NCI-H446 (cell line): ENCODE measurements around the gene AAGAB.

ENCODE experiments used
- DNase-seq, 2 experiments: peaks; one replicate each; lab custom pipeline; 2025; lab: John Stamatoyannopoulos, UW

Gene AAGAB

DNA sequence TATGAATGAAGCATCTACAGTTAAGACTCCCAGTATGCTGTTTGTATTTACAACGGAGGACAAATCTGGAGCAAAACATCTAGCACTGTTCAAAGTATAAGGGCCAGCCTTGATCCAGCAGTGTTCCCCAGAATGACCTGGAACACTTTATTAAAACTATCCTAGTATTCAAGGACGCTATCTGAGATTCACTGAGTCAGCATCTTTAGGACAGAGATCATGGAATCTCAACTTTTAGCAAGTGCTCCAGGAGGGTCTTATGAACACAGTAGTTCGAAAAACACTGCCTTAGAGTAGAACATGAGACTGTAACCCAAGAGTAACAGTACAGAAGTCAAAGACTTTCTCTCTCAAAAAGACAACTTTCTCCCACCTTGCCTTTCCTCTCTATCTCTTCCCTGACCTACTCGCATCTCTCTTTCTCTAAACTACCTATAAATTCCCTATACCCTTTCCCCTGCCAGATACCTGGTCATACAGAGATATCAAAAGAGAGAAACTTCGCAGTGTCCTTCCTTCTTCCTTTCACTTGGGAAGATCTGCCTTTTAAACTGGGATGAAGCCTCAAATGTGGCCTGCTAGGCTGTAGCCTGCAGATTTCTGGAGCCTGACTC, 43.8 kb downstream of the AAGAB start:
- DNase-seq = no peak

- DNase-seq = no peak
These were observed 46.1 kb downstream of the AAGAB start for GRCh38 chr15:67208396-67208795.

GRCh38 chr15:67207555-67208207, 46.8 kb downstream of the AAGAB start:
- no peak for DNase-seq

- no peak for DNase-seq
These were observed 51.5 kb downstream of the AAGAB start for GRCh38 chr15:67202991-67203390.

GRCh38 chr15:67202091-67202490, 52.4 kb downstream of the AAGAB start:
- no peak for DNase-seq

- DNase-seq = no peak
These were observed 53.3 kb downstream of the AAGAB start for GRCh38 chr15:67201136-67201535.

DNA sequence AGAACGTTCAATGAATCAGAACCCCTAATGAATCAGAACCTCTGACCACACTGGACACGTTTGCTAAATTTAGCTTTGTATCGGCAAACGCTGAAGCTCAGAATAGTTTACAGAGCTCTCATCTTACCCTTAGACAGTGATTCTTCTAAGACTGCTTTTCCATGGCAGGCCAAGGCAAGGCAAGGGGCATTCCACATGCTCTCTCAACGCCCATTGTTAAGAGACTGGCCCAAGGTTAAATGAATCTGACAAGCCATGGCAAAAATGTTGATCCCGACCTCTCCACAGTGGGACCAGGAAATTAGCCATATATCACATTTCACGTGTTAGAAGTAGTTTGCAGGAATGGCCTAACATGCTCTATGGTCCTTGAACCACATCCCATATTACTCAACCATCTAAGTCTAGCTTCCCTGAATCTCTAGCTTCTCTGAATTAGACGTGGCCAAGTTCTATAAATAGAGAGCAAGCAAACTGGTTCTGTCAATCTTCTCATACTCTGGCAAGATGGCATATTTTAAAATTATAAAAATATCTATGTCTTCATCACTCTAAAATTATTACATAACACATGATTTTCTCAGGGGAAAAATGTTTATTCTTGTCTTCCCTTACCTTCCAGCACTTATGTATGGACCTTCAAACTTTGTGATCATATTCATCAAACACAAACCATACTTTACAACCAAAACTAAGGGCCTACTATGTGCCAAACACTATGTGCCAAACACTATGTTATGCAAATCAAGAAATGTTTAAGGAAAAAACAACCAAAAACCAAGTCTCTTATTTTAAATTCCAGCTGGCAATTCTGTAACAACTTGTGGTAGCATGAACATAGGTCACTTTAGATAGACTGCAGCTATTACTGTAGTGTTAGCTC, 54.3 kb downstream of the AAGAB start:
- no peak for DNase-seq

DNA sequence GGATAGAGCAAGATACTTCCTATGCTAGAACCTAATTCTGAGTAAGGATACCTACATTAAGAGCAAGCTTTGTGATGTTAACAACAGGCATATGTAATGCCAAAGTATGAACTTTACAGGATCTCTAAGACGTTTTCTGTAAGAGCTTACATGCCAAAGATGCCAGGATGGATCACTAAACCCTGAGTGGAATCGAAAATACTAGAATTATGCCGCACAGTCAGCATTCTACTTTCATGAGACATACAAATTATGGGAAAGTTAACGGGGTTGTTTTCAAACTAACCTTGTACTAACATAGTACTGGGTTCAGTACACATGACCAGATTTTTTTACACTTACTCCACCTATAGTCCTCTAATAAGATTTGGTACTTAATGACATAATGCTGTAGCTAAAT, 55.1 kb downstream of the AAGAB start:
- no peak for DNase-seq

- no peak for DNase-seq
These were observed 56.2 kb downstream of the AAGAB start for GRCh38 chr15:67198157-67198754.

DNA sequence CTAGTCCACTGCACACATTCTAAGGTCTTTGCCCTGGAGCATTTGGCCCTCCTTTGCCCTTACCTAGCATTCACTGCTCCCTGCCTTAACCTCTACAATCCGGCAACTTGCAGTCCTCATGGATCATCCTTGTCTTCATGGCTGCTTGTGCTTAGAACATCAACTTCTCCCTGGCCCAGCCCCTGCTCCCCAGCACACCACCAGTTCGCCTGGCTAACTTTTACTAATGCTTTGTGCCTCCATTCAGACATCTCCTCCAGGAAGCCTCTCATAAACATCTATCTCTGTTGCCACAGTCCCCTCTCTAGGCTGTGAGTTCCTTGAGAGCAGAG, 57.1 kb downstream of the AAGAB start:
- DNase-seq = no peak

DNA sequence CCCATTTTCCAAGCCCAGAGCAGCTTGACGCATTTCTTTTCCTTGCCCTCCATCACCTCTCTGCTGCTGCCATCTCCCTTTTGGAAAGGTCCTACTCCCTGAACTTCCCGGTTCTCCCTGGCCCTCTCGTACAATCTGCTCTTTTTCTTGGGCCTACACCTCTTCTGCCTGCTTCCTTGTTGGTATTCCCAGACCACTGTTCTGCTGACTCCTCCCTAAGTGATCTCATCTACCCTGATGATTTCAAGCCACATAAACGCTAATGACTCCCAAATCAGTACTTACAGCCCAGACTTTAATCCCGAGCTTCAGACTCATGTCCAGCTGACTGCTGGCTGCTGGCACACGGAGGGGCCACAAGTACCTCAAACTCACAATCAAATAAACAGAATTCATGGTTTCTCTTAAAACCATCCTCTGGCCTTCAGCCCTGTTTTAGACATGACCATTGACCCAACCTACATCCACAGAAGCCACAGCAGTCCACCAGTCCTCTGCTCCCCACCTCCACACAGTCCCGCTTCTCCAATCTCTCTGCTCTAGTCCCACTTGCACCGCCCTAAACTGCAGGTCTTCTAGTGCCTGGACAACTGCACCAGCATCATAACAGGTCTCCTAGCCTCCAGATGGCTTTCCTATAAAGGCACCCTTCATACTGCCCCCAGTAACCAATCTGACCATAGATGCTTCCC, 57.6 kb downstream of the AAGAB start:
- no peak for DNase-seq

DNA sequence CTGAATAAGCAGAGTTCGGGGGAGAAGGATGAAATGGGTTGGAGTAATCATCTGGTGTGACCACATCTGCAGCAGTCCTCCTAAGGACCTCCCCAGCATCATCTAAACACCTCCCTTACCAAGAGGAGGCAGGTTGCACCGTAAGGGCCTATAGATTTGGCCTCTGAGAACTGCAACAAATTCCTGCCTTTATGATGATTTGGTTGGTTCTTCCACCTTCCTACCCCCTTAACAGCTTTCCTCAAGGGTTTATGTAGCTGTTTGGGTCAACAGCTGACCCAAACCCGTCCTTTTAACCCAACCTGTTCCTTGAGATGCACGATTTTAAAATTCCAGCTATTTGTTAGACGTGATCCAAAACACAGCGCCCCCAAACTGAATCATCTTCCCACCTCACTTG, 58.2 kb downstream of the AAGAB start:
- no peak for DNase-seq

GRCh38 chr15:67195305-67195704, 59.2 kb downstream of the AAGAB start:
- DNase-seq = no peak

GRCh38 chr15:67194171-67195114, 60.0 kb downstream of the AAGAB start:
- no peak for DNase-seq

GRCh38 chr15:67193223-67193990, 61.1 kb downstream of the AAGAB start:
- no peak for DNase-seq

GRCh38 chr15:67192185-67192820, 62.2 kb downstream of the AAGAB start:
- no peak for DNase-seq

- DNase-seq = no peak
These were observed 63.6 kb downstream of the AAGAB start for GRCh38 chr15:67190813-67191212.

DNA sequence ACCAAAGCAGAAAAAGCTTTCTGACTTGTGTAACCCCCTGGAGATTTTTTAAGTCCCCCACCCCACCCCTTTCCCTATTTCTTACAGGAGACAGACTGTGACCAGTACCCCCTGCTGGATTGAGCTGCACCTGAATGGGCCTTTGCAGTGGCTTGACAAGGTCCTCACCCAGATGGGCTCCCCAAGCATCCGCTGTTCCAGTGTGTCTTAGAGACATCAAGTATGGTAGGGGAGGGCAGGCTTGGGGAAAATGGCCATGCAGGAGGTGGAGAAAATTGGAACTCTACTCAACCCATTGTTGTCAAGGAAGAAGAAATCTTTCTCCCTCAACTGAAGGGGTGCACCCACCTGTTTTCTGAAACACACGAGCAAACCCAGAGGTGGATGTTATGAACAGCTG, 64.1 kb downstream of the AAGAB start:
- DNase-seq = no peak

DNA sequence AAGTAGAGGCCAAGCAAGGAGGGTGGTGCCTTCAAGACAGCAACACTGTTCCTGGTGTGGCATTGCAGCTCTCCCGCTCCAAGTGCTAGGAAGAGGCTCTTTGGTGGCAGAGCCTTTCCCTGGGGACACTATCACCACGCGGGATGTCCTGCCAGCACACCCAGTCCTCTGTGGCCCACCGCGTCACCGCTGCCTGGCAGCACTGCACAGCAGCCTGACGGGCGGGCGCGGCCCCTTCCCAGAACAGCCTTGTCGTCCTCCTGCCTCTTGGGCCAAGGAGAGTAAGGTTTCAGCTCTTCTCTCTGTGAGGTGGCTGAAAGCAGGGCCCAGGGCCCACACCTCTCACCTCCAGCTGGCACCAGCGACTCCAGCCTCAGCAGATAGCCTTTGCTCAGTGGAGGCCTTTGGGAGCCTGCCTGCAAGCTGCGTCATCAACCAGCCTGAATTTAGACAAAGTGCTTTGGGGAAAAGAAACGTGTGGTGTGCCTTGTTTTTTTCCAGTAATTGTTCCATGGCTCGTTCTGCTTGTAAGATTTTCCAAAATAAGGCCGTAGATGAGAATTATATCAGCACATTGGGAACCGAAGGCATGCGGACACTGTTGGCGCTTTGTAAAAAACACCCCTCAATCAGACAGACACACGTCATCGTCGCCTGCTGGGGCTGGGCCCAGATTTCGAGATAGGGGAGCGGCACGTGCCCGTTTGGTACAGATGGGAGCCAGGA, 65.0 kb downstream of the AAGAB start:
- DNase-seq = no peak
